H1 (cell line): ENCODE data around the gene DZIP1L. TPM values are rescaled to one million over a fixed set of nuclear protein-coding genes. Genes with fewer than 3 reads are reported as not detected.

Experiments
- CTCF ChIA-PET: fragments of 300-600 bp; sonication (Branson Sonifier 250); formaldehyde crosslinking; loops from one replicate; lab custom pipeline; 2021; ENCODE audit not compliant: partially characterized antibody; lab: Charles Lee
- POLR2A ChIA-PET: fragments of 300-600 bp; sonication (Branson Sonifier 250); formaldehyde crosslinking; loops from one replicate; lab custom pipeline; 2021; ENCODE audit warnings: inconsistent platforms; ENCODE audit not compliant: partially characterized antibody; lab: Charles Lee
- DNase-seq, 2 experiments: peaks; one replicate each; pipeline versions ENCODE4 v3.0.0 to v3.0.0-alpha.2; 2010 to 2022; ENCODE audit warnings: low spot score in 2 of 2, low read depth in 1 of 2, mixed read lengths in 1 of 2
- FAIRE-seq: peaks from 2 replicates; lab custom pipeline; 2011; peaks lifted over from hg19 to GRCh38; lab: Jason Lieb, UNC
- H2AFZ ChIP-seq: 2 replicates; pipeline ENCODE4 v1.8.1; 2012; ENCODE audit warnings: low read length, inconsistent platforms
- H2AK5ac ChIP-seq: 2 replicates; pipeline ENCODE4 v1.6.1; 2013; ENCODE audit warnings: low read depth, low read length
- H2BK120ac ChIP-seq: replicated peaks from 2 replicates; pipeline ENCODE3; 2013; ENCODE audit warnings: low read depth, low read length, inconsistent platforms
- H2BK12ac ChIP-seq: 2 replicates; pipeline ENCODE4 v1.6.1; 2013; ENCODE audit warnings: low read depth, low read length
- H2BK15ac ChIP-seq: 2 replicates; pipeline ENCODE4 v1.6.1; 2013; ENCODE audit warnings: low read length
- H2BK20ac ChIP-seq: 2 replicates; pipeline ENCODE4 v1.6.1; 2013; ENCODE audit warnings: low read length
- H2BK5ac ChIP-seq: 2 replicates; pipeline ENCODE4 v1.6.1; 2013; ENCODE audit warnings: low read depth, low read length
- H3K14ac ChIP-seq: 2 replicates; pipeline ENCODE4 v1.6.1; 2013; ENCODE audit warnings: inconsistent platforms; ENCODE audit not compliant: insufficient read length
- H3K18ac ChIP-seq: 2 replicates; pipeline ENCODE4 v1.6.1; 2013; ENCODE audit warnings: low read length; ENCODE audit errors: extremely low read depth
- H3K23ac ChIP-seq: 2 replicates; pipeline ENCODE4 v1.6.1; 2013; ENCODE audit warnings: inconsistent platforms; ENCODE audit not compliant: insufficient read length
- H3K23me2 ChIP-seq: 2 replicates; pipeline ENCODE4 v1.6.1; 2013; ENCODE audit warnings: low read depth, low read length
- H3K27ac ChIP-seq: 2 replicates; pipeline ENCODE4 v1.6.1; 2011; ENCODE audit warnings: low read depth, low read length, inconsistent platforms
- H3K27me3 ChIP-seq, 4 experiments: replicated peaks in 1 of 4; 1 replicate in 1 of 4; 2 replicates in 3 of 4; pipeline versions ENCODE4 v1.6.1 to v1.8.1; 2011 to 2013; ENCODE audit warnings: low read length in 3 of 4, mild to moderate bottlenecking in 3 of 4, inconsistent platforms in 2 of 4, mixed read lengths in 2 of 4, moderate library complexity in 1 of 4; ENCODE audit not compliant: control insufficient read depth in 3 of 4, insufficient read depth in 3 of 4; ENCODE audit errors: extremely low read depth in 1 of 4
- H3K36me3 ChIP-seq, 4 experiments: 2 replicates each; pipeline versions ENCODE4 v1.6.1 to v1.8.1; 2011 to 2013; ENCODE audit warnings: mild to moderate bottlenecking in 4 of 4, low read length in 3 of 4, moderate library complexity in 2 of 4, control low read depth in 1 of 4, inconsistent platforms in 1 of 4; ENCODE audit not compliant: insufficient read depth in 4 of 4, control insufficient read depth in 2 of 4
- H3K4ac ChIP-seq: replicated peaks from 2 replicates; pipeline ENCODE3; 2013; ENCODE audit warnings: low read length, low read depth, mixed read lengths, inconsistent platforms; ENCODE audit not compliant: insufficient read length
- H3K4me1 ChIP-seq, 4 experiments: replicated peaks in 1 of 4; 1 replicate in 1 of 4; 2 replicates in 3 of 4; pipeline versions ENCODE4 v1.6.1 to v1.8.1; 2011 to 2013; ENCODE audit warnings: low read length in 3 of 4, inconsistent platforms in 2 of 4, mixed read lengths in 1 of 4; ENCODE audit not compliant: insufficient read depth in 4 of 4, control insufficient read depth in 3 of 4
- H3K4me2 ChIP-seq, 2 experiments: 2 replicates each; pipeline versions ENCODE4 v1.6.1 to v1.8.1; 2011 to 2013; ENCODE audit warnings: low read depth in 2 of 2, low read length in 2 of 2, control low read depth in 1 of 2, inconsistent platforms in 1 of 2, mild to moderate bottlenecking in 1 of 2; ENCODE audit not compliant: insufficient read depth in 1 of 2
- H3K4me3 ChIP-seq, 4 experiments: fragments of 200-600, 300-600 bp in 1 of 4; sonication (generic), shearing (Covaris generic), sonication (Bioruptor Twin) in 1 of 4; 2 replicates each; pipeline versions ENCODE4 v1.5.1 to v1.8.1; 2011 to 2016; ENCODE audit warnings: low read length in 4 of 4, low read depth in 3 of 4, control low read depth in 2 of 4, inconsistent platforms in 2 of 4, mild to moderate bottlenecking in 2 of 4, mixed read lengths in 1 of 4, moderate library complexity in 1 of 4; ENCODE audit not compliant: insufficient read depth in 2 of 4; ENCODE audit errors: extremely low read depth in 1 of 4
- H3K56ac ChIP-seq: replicated peaks from 2 replicates; pipeline ENCODE3; 2013; ENCODE audit warnings: low read depth, mild to moderate bottlenecking, mixed read lengths, low read length, inconsistent platforms; ENCODE audit not compliant: insufficient read length
- H3K79me1 ChIP-seq: 2 replicates; pipeline ENCODE4 v1.6.1; 2013; ENCODE audit warnings: low read depth, low read length, control low read depth
- H3K79me2 ChIP-seq, 2 experiments: 2 replicates each; pipeline versions ENCODE4 v1.6.1 to v1.8.1; 2012 to 2013; ENCODE audit warnings: low read length in 2 of 2, mild to moderate bottlenecking in 2 of 2, inconsistent platforms in 1 of 2; ENCODE audit not compliant: insufficient read depth in 2 of 2, control insufficient read depth in 1 of 2
- H3K9ac ChIP-seq, 4 experiments: replicated peaks in 1 of 4; 1 replicate in 1 of 4; 2 replicates in 3 of 4; pipeline versions ENCODE4 v1.6.1 to v1.8.1; 2011 to 2013; ENCODE audit warnings: low read depth in 3 of 4, low read length in 3 of 4, control low read depth in 2 of 4, mild to moderate bottlenecking in 2 of 4, moderate library complexity in 2 of 4, inconsistent platforms in 1 of 4; ENCODE audit errors: extremely low read depth in 1 of 4
- H3K9me3 ChIP-seq, 2 experiments: 2 replicates each; pipeline versions ENCODE4 v1.6.1 to v1.8.1; 2012 to 2013; ENCODE audit warnings: mild to moderate bottlenecking in 2 of 2, moderate library complexity in 2 of 2, control low read depth in 1 of 2, inconsistent platforms in 1 of 2, low read depth in 1 of 2, low read length in 1 of 2, mixed read lengths in 1 of 2; ENCODE audit not compliant: insufficient read depth in 2 of 2
- H4K20me1 ChIP-seq, 2 experiments: replicated peaks in 1 of 2; 2 replicates each; pipeline versions ENCODE3 to v1.8.1; 2011 to 2013; ENCODE audit warnings: inconsistent platforms in 2 of 2, low read length in 2 of 2, mild to moderate bottlenecking in 1 of 2; ENCODE audit not compliant: insufficient read depth in 2 of 2, control insufficient read depth in 1 of 2
- H4K5ac ChIP-seq: 2 replicates; pipeline ENCODE4 v1.6.1; 2013; ENCODE audit warnings: low read length, low read depth, mixed read lengths, inconsistent platforms; ENCODE audit not compliant: insufficient read length
- H4K8ac ChIP-seq: 2 replicates; pipeline ENCODE4 v1.8.0; 2013; ENCODE audit warnings: mild to moderate bottlenecking, moderate library complexity, low read length, inconsistent platforms; ENCODE audit not compliant: insufficient read depth; ENCODE audit errors: extremely low read depth
- H4K91ac ChIP-seq: replicated peaks from 2 replicates; pipeline ENCODE3; 2013; ENCODE audit warnings: low read length, mixed read lengths, inconsistent platforms; ENCODE audit not compliant: insufficient read length
- ATF2 ChIP-seq: IDR thresholded peaks from 2 replicates; pipeline ENCODE4 v1.6.1; 2012; ENCODE audit warnings: low read length, inconsistent platforms
- BRCA1 ChIP-seq: IDR thresholded peaks from 2 replicates; pipeline ENCODE4 v1.6.1; 2012; ENCODE audit warnings: low read depth, low read length, improper control_type of control experiment
- EP300 ChIP-seq, 2 experiments: IDR thresholded peaks; 1 replicate in 1 of 2; 2 replicates in 1 of 2; pipeline ENCODE4 v1.6.1; 2011 to 2012; ENCODE audit warnings: low read depth in 2 of 2, low read length in 2 of 2, mild to moderate bottlenecking in 2 of 2, borderline replicate concordance in 1 of 2, inconsistent platforms in 1 of 2, moderate library complexity in 1 of 2
- FOSL1 ChIP-seq: IDR thresholded peaks from 2 replicates; pipeline ENCODE4 v1.6.1; 2011; ENCODE audit warnings: mild to moderate bottlenecking, low read depth, low read length, moderate library complexity; ENCODE audit not compliant: insufficient read depth
- POU5F1 ChIP-seq: IDR thresholded peaks from 2 replicates; pipeline ENCODE4 v1.6.1; 2011; ENCODE audit warnings: low read depth, mild to moderate bottlenecking, low read length, moderate library complexity
- RAD21 ChIP-seq, 2 experiments: IDR thresholded peaks in 1 of 2; conservative IDR thresholded peaks in 1 of 2; 2 replicates each; pipeline ENCODE4 v1.6.1; 2011; ENCODE audit warnings: low read depth in 2 of 2, low read length in 2 of 2, improper control_type of control experiment in 1 of 2, inconsistent platforms in 1 of 2, mild to moderate bottlenecking in 1 of 2, moderate library complexity in 1 of 2
- RNF2 ChIP-seq: fragments of 200-900, 300-1000 bp; sonication (generic); IDR thresholded peaks from 2 replicates; pipeline ENCODE4 v1.7.1; 2016; ENCODE audit warnings: borderline replicate concordance, low read depth, mild to moderate bottlenecking, antibody characterized with exemption, low read length; ENCODE audit not compliant: poor library complexity, severe bottlenecking; ENCODE audit errors: missing control alignments
- RXRA ChIP-seq: IDR thresholded peaks from 2 replicates; pipeline ENCODE4 v1.6.1; 2011; ENCODE audit warnings: low read depth, mild to moderate bottlenecking, low read length, moderate library complexity; ENCODE audit not compliant: insufficient read depth
- SIX5 ChIP-seq: IDR thresholded peaks from 2 replicates; pipeline ENCODE4 v1.6.1; 2011; ENCODE audit warnings: mild to moderate bottlenecking, low read depth, low read length
- TAF1 ChIP-seq: IDR thresholded peaks from 2 replicates; pipeline ENCODE4 v1.6.1; 2011; ENCODE audit warnings: mild to moderate bottlenecking, low read depth, low read length
- TBP ChIP-seq: IDR thresholded peaks from 2 replicates; pipeline ENCODE4 v1.6.1; 2011; ENCODE audit warnings: low read depth, low read length, improper control_type of control experiment
- WGBS, 2 experiments: shearing (Covaris generic) in 1 of 2; methylation state at CpG; one replicate each; pipeline versions ENCODE4 v1.1.6 to v1.1.7; 2013 to 2015; ENCODE audit warnings: low lambda C conversion rate in 2 of 2, mixed read lengths in 2 of 2, inconsistent platforms in 1 of 2, low coverage in 1 of 2, missing lambda C conversion rate in 1 of 2; ENCODE audit not compliant: insufficient replicate concordance in 2 of 2, insufficient coverage in 1 of 2, insufficient read length in 1 of 2; ENCODE audit errors: extremely low coverage in 1 of 2, missing lambda C conversion rate in 1 of 2; 5-methylcytosine and 5-hydroxymethylcytosine counted together
- polyA plus RNA-seq, 7 experiments: library from polyadenylated mRNA; depleted of rRNA in 3 of 7; stranded (reverse) in 5 of 7; unstranded in 2 of 7; fragments of >200 nt in 5 of 7; fragments of 200-250 nt in 2 of 7; gene quantifications; 1 replicate in 5 of 7; 2 replicates in 1 of 7; 4 replicates in 1 of 7; pipeline versions ENCODE4 v1.2.1 to v1.2.3, GENCODE V29; 2011 to 2013; ENCODE audit warnings: missing spikeins in 2 of 7, mixed read lengths in 2 of 7
- total RNA-seq: library from RNA; stranded (reverse); fragmentation: NEBNext Ultra II Directional; extraction: Animal tissue kit (Norgen Biotek cat#: 25700); gene quantifications from 2 replicates; pipeline ENCODE4 v1.2.1, GENCODE V29; 2021

Gene DZIP1L
- total and polyA plus RNA-seq, 2 of the 8 experiments (the other 6 are each of a cell fraction or from before 2014, with no cell fraction given), result 6.5 to 8.3 TPM

GRCh38 chr3:138033202-138033691 lies 82.2 kb downstream of the DZIP1L start:
- Histone ChIP-seq H3K36me3 (no peaks in the 10 kb centered on the region), H4K20me1 (no peaks in the 10 kb centered on the region), H3K9me3 (no peaks in the 10 kb centered on the region), H4K8ac (no peak overlapping the region), H2BK120ac (no peak overlapping the region), H2BK20ac (no peak overlapping the region), H3K18ac (no peak overlapping the region), H2AK5ac (no peak overlapping the region), H3K4ac (no peak overlapping the region), H3K23ac (no peak overlapping the region), H3K27me3 (no peaks in the 10 kb centered on the region), H3K79me2 (no peaks in the 10 kb centered on the region), H4K91ac (no peak overlapping the region), H3K4me3 (no peak overlapping the region), H3K4me2 (no peak overlapping the region), H3K79me1 (no peaks in the 10 kb centered on the region), H2BK15ac (no peak overlapping the region), H2AFZ (no peak overlapping the region), H3K9ac (no peak overlapping the region), H2BK12ac (no peak overlapping the region), H3K14ac (no peak overlapping the region), H3K4me1 (no peaks in the 10 kb centered on the region), H4K5ac (no peak overlapping the region), H3K23me2 (no peaks in the 10 kb centered on the region), H3K56ac (no peak overlapping the region), H2BK5ac (no peak overlapping the region), H3K27ac (no peak overlapping the region)
- CTCF ChIA-PET, result interaction anchor here (1.0 to 1.3 kb wide), 3 partner anchors 18 to 154 kb away, joined by 3 to 5 read pairs (median 4); no protein-coding TSS in a partner anchor
- WGBS, 2 experiments, result 94% methylated on average over 2 of the region's 2 CpGs; no CpG with 5 or more reads in 1 of the 2 experiments
- DNase-seq (no peak), FAIRE-seq (no peak)
- POLR2A ChIA-PET, result no interaction called here
- TF ChIP-seq POU5F1, result no peak
- no peak for TF ChIP-seq BRCA1
- no peak for TF ChIP-seq TAF1
- no peak for TF ChIP-seq FOSL1
- TF ChIP-seq RXRA, result no peak
- TF ChIP-seq EP300 (IDR thresholded peaks at IDR 0.05; ENCODE audit: borderline replicate concordance in 1 of 2, low read depth in 2 of 2, low read length in 2 of 2), result no peak
- TF ChIP-seq ATF2, result no peak
- no peak for TF ChIP-seq TBP
- no peak for TF ChIP-seq RNF2
- no peak for TF ChIP-seq SIX5
- no peak for TF ChIP-seq RAD21 (IDR thresholded peaks at IDR 0.05 in 1 of 2, conservative IDR thresholded peaks at IDR 0.05 in 1 of 2; ENCODE audit: low read depth in 2 of 2, low read length in 2 of 2)
